Panc1 (cell line): Measurements from ENCODE around the gene EEIG1.

Source experiments
- POLR2AphosphoS5 ChIP-seq: IDR thresholded peaks from 2 replicates; pipeline ENCODE4 v1.6.1; 2012; ENCODE audit warnings: mild to moderate bottlenecking, low read depth, low read length, moderate library complexity
- SIN3A ChIP-seq: IDR thresholded peaks from 2 replicates; pipeline ENCODE4 v1.6.1; 2012; ENCODE audit warnings: low read depth, mild to moderate bottlenecking, low read length, moderate library complexity, borderline replicate concordance; ENCODE audit not compliant: insufficient read depth
- TCF7L2 ChIP-seq: IDR thresholded peaks from 2 replicates; pipeline ENCODE4 v1.6.1; 2011; ENCODE audit warnings: mild to moderate bottlenecking, low read depth, low read length, inconsistent platforms
- TF ChIP-seq, protein P1 (sequence below): fragments of 450-650 bp; IDR thresholded peaks from 2 replicates; pipeline ENCODE4 v1.5.1; 2017; ENCODE audit warnings: mild to moderate bottlenecking
- TF ChIP-seq, protein P2 (sequence below), 2 experiments: IDR thresholded peaks; 2 replicates each; pipeline ENCODE4 v1.6.1; 2011 to 2012; ENCODE audit warnings: low read depth in 2 of 2, control low read depth in 1 of 2, low read length in 1 of 2, mild to moderate bottlenecking in 1 of 2, moderate library complexity in 1 of 2; ENCODE audit not compliant: insufficient read depth in 1 of 2

DNA sequence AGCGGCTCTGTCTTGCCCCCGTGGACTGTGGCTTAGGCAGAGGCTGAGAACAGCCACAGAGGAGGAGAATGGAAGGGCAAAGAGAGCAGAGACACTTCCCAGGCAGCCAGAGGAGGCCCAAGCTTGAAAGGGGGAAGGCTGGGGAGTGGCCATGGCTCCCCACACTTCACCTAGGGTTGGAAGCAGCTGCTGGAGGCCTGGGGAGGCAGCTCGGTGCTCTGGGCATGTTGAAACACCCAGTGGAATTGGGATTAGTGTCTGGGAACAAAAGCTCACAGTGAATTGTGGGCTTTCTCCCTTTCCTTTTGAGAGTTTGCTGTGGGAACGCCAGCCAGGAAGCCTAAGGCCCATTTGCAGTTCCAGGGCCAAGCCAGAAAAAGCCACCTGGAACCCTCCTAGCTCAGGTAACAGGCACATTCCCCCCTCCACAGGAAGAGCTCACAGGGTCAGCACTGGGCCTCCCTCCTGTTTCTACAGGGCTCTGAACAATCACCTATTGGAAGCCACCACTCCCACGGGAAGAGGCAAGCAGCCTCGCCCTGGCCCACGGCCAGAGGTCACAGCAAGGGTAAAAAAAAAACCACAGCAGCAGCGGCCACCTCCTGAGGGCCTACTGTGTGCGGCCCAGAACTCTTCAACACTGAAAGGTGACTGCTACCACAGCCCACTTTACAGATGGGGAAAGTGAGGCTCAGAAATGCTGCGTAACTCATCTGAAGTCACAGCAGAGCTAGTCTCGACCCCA is 20.2 kb downstream of the EEIG1 start:
- TF ChIP-seq, protein P1, sequence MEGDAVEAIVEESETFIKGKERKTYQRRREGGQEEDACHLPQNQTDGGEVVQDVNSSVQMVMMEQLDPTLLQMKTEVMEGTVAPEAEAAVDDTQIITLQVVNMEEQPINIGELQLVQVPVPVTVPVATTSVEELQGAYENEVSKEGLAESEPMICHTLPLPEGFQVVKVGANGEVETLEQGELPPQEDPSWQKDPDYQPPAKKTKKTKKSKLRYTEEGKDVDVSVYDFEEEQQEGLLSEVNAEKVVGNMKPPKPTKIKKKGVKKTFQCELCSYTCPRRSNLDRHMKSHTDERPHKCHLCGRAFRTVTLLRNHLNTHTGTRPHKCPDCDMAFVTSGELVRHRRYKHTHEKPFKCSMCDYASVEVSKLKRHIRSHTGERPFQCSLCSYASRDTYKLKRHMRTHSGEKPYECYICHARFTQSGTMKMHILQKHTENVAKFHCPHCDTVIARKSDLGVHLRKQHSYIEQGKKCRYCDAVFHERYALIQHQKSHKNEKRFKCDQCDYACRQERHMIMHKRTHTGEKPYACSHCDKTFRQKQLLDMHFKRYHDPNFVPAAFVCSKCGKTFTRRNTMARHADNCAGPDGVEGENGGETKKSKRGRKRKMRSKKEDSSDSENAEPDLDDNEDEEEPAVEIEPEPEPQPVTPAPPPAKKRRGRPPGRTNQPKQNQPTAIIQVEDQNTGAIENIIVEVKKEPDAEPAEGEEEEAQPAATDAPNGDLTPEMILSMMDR, result no peak
- TF ChIP-seq, protein P2, sequence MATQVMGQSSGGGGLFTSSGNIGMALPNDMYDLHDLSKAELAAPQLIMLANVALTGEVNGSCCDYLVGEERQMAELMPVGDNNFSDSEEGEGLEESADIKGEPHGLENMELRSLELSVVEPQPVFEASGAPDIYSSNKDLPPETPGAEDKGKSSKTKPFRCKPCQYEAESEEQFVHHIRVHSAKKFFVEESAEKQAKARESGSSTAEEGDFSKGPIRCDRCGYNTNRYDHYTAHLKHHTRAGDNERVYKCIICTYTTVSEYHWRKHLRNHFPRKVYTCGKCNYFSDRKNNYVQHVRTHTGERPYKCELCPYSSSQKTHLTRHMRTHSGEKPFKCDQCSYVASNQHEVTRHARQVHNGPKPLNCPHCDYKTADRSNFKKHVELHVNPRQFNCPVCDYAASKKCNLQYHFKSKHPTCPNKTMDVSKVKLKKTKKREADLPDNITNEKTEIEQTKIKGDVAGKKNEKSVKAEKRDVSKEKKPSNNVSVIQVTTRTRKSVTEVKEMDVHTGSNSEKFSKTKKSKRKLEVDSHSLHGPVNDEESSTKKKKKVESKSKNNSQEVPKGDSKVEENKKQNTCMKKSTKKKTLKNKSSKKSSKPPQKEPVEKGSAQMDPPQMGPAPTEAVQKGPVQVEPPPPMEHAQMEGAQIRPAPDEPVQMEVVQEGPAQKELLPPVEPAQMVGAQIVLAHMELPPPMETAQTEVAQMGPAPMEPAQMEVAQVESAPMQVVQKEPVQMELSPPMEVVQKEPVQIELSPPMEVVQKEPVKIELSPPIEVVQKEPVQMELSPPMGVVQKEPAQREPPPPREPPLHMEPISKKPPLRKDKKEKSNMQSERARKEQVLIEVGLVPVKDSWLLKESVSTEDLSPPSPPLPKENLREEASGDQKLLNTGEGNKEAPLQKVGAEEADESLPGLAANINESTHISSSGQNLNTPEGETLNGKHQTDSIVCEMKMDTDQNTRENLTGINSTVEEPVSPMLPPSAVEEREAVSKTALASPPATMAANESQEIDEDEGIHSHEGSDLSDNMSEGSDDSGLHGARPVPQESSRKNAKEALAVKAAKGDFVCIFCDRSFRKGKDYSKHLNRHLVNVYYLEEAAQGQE (IDR thresholded peaks at IDR 0.05; ENCODE audit: insufficient read depth in 1 of 2, low read depth in 2 of 2, low read length in 1 of 2), result no peak
- TF ChIP-seq POLR2AphosphoS5 (no peak), TCF7L2 (no peak), SIN3A (no peak)
